ENCODE data around the gene KY. TPM values are rescaled to one million over a fixed set of nuclear protein-coding genes. Genes with fewer than 3 reads are reported as not detected.

The KY gene
- total and polyA plus RNA-seq, 2 of the 13 experiments (the other 11 are each of a cell fraction or from before 2014, with no cell fraction given), result not detected

DNA sequence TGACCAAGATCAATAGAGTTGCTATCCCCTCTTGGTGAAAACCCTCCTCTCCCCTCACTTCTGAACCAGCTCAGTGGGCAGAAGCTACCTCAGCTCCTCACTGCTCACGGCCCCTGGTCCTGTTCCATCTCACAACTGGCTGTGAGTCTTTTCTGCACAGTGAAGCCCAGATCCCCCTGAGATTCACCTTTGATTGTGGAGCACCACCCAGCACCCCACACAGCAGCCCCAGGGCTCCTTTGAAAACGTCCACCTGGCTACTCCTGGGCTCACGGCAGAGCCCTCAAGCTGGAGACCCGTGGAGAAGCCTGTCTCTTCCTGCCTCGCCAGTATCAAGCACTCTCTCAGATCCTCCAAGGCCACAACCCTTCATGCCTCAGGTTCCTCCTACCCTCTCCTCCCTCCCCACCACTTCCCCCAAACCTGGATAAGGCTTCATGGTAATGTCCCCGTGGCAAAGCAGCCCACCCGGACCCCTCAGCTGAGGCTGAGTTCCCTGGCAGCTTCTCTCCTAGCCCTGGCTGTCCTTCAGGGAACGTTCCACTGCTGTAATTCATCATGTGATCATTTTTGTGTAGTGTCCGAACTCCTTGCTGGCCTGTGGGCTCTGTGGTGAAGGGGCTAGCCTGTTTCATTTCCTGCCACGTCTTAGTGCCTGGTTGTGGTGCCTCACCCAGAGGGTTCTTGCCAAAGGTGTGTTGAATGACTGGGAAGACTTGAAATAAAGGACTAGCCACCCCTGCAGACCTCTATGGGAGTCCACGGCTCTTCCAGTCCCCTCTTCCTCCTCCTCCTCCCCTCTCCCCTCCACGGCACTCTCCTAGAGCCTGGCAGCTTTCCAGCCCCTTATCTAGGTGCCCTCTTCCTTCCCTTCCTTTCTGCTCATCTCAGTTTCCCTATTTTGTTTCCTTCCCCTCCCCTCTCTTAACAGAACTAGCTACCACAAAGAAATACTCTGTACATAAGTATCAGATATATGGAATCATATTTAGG, 44.5 kb downstream of the KY start:
- Histone ChIP-seq H3K27me3 (ENCODE audit: control insufficient read depth in 1 of 2, insufficient read depth in 2 of 2, low read length in 2 of 2) (peaks cover 3 to 28% of the 10 kb centered on the region in 2 experiments; a peak in 3 of 5 replicates), H2AFZ (ENCODE audit: low read length) (no peak overlapping the region), H3K79me2 (ENCODE audit: insufficient read depth, low read length) (no peaks in the 10 kb centered on the region), H3K4me2 (ENCODE audit: low read depth, low read length) (no peak overlapping the region), H3K36me3 (replicated peaks in 1 of 2; ENCODE audit: control insufficient read depth in 1 of 2, insufficient read depth in 2 of 2, low read length in 2 of 2) (no peaks in the 10 kb centered on the region), H3K27ac (ENCODE audit: extremely low read length, insufficient read depth, low read length) (no peak overlapping the region), H3K4me1 (ENCODE audit: insufficient read depth, low read length) (no peaks in the 10 kb centered on the region), H3K9ac (ENCODE audit: insufficient read depth, low read depth, low read length) (no peak overlapping the region), H3K4me3 (replicated peaks in 1 of 3; ENCODE audit: insufficient read depth in 1 of 3, low read depth in 2 of 3, low read length in 3 of 3) (no peak overlapping the region), H4K20me1 (ENCODE audit: insufficient read depth, low read length) (no peaks in the 10 kb centered on the region), H3K9me3 (ENCODE audit: low read length) (no peaks in the 10 kb centered on the region)
- ATAC-seq (no peak), DNase-seq (ENCODE audit: low spot score) (no peak), FAIRE-seq (no peak)
- POLR2A ChIA-PET, result no interaction called here
- in situ Hi-C loops (cut with HindIII; ENCODE audit: extremely low pct_ligation_motif_present, low pct_unique_long_range_greater_than_20kb), result loop anchor here (25.0 kb wide), 2 partner anchors 906 to 1281 kb away; no protein-coding TSS in a partner anchor
- no TSS peak for BruUV-seq (replicated peaks)
- intact Hi-C loops (cut with micrococcal nuclease; ENCODE audit: unreplicated experiment), result no loop called here
- CTCF ChIA-PET (ENCODE audit: low intra/inter-chr PET ratio, low total read pairs), result no interaction called here
- WGBS (ENCODE audit: low lambda C conversion rate), result under 1% methylated on average over 7 of the region's 12 CpGs
- TF ChIP-seq ZFP37 (CRISPR knock-in tag; IDR thresholded peaks at IDR 0.05; ENCODE audit: borderline replicate concordance) (no peak), ZNF615 (CRISPR knock-in tag; IDR thresholded peaks at IDR 0.05; ENCODE audit: borderline replicate concordance) (no peak), ZNF431 (CRISPR knock-in tag; IDR thresholded peaks at IDR 0.05; ENCODE audit: borderline replicate concordance, low read depth) (no peak), ZNF207 (IDR thresholded peaks at IDR 0.05; ENCODE audit: borderline replicate concordance) (no peak), KDM1A (CRISPR knock-in tag; IDR thresholded peaks at IDR 0.05) (no peak), PREB (CRISPR knock-in tag; IDR thresholded peaks at IDR 0.05) (no peak)
- TF ChIP-seq, protein P1, sequence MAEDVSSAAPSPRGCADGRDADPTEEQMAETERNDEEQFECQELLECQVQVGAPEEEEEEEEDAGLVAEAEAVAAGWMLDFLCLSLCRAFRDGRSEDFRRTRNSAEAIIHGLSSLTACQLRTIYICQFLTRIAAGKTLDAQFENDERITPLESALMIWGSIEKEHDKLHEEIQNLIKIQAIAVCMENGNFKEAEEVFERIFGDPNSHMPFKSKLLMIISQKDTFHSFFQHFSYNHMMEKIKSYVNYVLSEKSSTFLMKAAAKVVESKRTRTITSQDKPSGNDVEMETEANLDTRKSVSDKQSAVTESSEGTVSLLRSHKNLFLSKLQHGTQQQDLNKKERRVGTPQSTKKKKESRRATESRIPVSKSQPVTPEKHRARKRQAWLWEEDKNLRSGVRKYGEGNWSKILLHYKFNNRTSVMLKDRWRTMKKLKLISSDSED (CRISPR knock-in tag; IDR thresholded peaks at IDR 0.05), result no peak
- TF ChIP-seq, protein P2, sequence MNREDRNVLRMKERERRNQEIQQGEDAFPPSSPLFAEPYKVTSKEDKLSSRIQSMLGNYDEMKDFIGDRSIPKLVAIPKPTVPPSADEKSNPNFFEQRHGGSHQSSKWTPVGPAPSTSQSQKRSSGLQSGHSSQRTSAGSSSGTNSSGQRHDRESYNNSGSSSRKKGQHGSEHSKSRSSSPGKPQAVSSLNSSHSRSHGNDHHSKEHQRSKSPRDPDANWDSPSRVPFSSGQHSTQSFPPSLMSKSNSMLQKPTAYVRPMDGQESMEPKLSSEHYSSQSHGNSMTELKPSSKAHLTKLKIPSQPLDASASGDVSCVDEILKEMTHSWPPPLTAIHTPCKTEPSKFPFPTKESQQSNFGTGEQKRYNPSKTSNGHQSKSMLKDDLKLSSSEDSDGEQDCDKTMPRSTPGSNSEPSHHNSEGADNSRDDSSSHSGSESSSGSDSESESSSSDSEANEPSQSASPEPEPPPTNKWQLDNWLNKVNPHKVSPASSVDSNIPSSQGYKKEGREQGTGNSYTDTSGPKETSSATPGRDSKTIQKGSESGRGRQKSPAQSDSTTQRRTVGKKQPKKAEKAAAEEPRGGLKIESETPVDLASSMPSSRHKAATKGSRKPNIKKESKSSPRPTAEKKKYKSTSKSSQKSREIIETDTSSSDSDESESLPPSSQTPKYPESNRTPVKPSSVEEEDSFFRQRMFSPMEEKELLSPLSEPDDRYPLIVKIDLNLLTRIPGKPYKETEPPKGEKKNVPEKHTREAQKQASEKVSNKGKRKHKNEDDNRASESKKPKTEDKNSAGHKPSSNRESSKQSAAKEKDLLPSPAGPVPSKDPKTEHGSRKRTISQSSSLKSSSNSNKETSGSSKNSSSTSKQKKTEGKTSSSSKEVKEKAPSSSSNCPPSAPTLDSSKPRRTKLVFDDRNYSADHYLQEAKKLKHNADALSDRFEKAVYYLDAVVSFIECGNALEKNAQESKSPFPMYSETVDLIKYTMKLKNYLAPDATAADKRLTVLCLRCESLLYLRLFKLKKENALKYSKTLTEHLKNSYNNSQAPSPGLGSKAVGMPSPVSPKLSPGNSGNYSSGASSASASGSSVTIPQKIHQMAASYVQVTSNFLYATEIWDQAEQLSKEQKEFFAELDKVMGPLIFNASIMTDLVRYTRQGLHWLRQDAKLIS (CRISPR knock-in tag; IDR thresholded peaks at IDR 0.05), result no peak
- TF ChIP-seq, protein P3, sequence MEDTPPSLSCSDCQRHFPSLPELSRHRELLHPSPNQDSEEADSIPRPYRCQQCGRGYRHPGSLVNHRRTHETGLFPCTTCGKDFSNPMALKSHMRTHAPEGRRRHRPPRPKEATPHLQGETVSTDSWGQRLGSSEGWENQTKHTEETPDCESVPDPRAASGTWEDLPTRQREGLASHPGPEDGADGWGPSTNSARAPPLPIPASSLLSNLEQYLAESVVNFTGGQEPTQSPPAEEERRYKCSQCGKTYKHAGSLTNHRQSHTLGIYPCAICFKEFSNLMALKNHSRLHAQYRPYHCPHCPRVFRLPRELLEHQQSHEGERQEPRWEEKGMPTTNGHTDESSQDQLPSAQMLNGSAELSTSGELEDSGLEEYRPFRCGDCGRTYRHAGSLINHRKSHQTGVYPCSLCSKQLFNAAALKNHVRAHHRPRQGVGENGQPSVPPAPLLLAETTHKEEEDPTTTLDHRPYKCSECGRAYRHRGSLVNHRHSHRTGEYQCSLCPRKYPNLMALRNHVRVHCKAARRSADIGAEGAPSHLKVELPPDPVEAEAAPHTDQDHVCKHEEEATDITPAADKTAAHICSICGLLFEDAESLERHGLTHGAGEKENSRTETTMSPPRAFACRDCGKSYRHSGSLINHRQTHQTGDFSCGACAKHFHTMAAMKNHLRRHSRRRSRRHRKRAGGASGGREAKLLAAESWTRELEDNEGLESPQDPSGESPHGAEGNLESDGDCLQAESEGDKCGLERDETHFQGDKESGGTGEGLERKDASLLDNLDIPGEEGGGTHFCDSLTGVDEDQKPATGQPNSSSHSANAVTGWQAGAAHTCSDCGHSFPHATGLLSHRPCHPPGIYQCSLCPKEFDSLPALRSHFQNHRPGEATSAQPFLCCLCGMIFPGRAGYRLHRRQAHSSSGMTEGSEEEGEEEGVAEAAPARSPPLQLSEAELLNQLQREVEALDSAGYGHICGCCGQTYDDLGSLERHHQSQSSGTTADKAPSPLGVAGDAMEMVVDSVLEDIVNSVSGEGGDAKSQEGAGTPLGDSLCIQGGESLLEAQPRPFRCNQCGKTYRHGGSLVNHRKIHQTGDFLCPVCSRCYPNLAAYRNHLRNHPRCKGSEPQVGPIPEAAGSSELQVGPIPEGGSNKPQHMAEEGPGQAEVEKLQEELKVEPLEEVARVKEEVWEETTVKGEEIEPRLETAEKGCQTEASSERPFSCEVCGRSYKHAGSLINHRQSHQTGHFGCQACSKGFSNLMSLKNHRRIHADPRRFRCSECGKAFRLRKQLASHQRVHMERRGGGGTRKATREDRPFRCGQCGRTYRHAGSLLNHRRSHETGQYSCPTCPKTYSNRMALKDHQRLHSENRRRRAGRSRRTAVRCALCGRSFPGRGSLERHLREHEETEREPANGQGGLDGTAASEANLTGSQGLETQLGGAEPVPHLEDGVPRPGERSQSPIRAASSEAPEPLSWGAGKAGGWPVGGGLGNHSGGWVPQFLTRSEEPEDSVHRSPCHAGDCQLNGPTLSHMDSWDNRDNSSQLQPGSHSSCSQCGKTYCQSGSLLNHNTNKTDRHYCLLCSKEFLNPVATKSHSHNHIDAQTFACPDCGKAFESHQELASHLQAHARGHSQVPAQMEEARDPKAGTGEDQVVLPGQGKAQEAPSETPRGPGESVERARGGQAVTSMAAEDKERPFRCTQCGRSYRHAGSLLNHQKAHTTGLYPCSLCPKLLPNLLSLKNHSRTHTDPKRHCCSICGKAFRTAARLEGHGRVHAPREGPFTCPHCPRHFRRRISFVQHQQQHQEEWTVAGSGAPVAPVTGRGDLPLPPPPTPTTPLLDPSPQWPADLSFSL (CRISPR knock-in tag; IDR thresholded peaks at IDR 0.05), result no peak
